Erythroblast (primary cell): ENCODE data around the gene TMEM184C.

ENCODE experiments used
- GATA1 ChIP-seq: IDR thresholded peaks from 2 replicates; pipeline ENCODE4 v1.6.1; 2011; ENCODE audit warnings: low read depth, mild to moderate bottlenecking, control low read depth, low read length, moderate library complexity
- POLR2A ChIP-seq: IDR thresholded peaks from 2 replicates; pipeline ENCODE4 v1.6.1; 2011; ENCODE audit warnings: mild to moderate bottlenecking, low read length

GRCh38 chr4:147581606-147582350, 35.4 kb upstream of the TMEM184C start:
- TF ChIP-seq POLR2A (no peak), GATA1 (no peak)
